K562 (cell line): ENCODE data around the gene IFIT5. TPM values are rescaled to one million over a fixed set of nuclear protein-coding genes. Genes with fewer than 3 reads are reported as not detected.

ENCODE experiments used
- ATAC-seq: fragments of 200-7000 bp; cut with Tn5 transposase; 3 replicates; pipeline ENCODE4 v1.9.1; 2020; ENCODE audit warnings: moderate library complexity
- BruUV-seq: library from RNA; stranded (reverse); fragments of 400-500 nt; replicated peaks from 2 replicates; lab custom pipeline; 2021; lab: Mats Ljungman, UMichigan
- CTCF ChIA-PET: fragments of 300-600 bp; formaldehyde crosslinking; extraction: SDS; loops from one replicate; lab custom pipeline; 2021; ENCODE audit warnings: low intra/inter-chr PET ratio; lab: Yijun Ruan, JAX
- POLR2A ChIA-PET: fragments of 300-600, 350-650 bp; sonication (Branson Sonifier 250); formaldehyde crosslinking; extraction: SDS; loops from one replicate; lab custom pipeline; 2021; ENCODE audit warnings: antibody characterized with exemption, inconsistent platforms; lab: Yijun Ruan, JAX
- DNase-seq, 4 experiments: peaks; one replicate each; pipeline versions ENCODE4 v3.0.0 to v3.0.0-alpha.2; 2011 to 2018; ENCODE audit warnings: low spot score in 3 of 4, mixed read lengths in 3 of 4; ENCODE audit errors: extremely low read depth in 1 of 4
- FAIRE-seq: peaks from 2 replicates; lab custom pipeline; 2011; peaks lifted over from hg19 to GRCh38; lab: Jason Lieb, UNC
- H2AFZ ChIP-seq: 2 replicates; pipeline ENCODE4 v1.6.0; 2011; ENCODE audit warnings: low read depth, low read length, control low read depth, inconsistent platforms
- H3K27ac ChIP-seq: fragments of 200-600 bp; 3 replicates; pipeline ENCODE4 v1.8.0; 2011; ENCODE audit warnings: low read depth, mild to moderate bottlenecking, control low read depth, inconsistent platforms, low read length, moderate library complexity, mixed read lengths; ENCODE audit errors: extremely low read depth
- H3K27me3 ChIP-seq, 2 experiments: fragments of 300-600 bp in 1 of 2; 2 replicates in 1 of 2; 3 replicates in 1 of 2; pipeline versions ENCODE4 v1.6.0 to v1.8.0; 2011; ENCODE audit warnings: inconsistent platforms in 2 of 2, low read length in 2 of 2, mild to moderate bottlenecking in 1 of 2, mixed read lengths in 1 of 2, moderate library complexity in 1 of 2; ENCODE audit not compliant: control insufficient read depth in 2 of 2, insufficient read depth in 2 of 2
- H3K36me3 ChIP-seq: fragments of 300-600 bp; 3 replicates; pipeline ENCODE4 v1.8.0; 2011; ENCODE audit warnings: mild to moderate bottlenecking, low read length, inconsistent platforms; ENCODE audit not compliant: control insufficient read depth, insufficient read depth
- H3K4me1 ChIP-seq, 2 experiments: fragments of 200-600 bp in 1 of 2; replicated peaks in 1 of 2; 2 replicates in 1 of 2; 3 replicates in 1 of 2; pipeline versions ENCODE4 v1.5.1 to v1.8.0; 2011; ENCODE audit warnings: inconsistent platforms in 2 of 2, low read length in 2 of 2, mild to moderate bottlenecking in 1 of 2, mixed read lengths in 1 of 2, moderate library complexity in 1 of 2; ENCODE audit not compliant: control insufficient read depth in 2 of 2, insufficient read depth in 2 of 2
- H3K4me2 ChIP-seq: 2 replicates; pipeline ENCODE4 v1.6.1; 2011; ENCODE audit warnings: low read length, control low read depth, inconsistent platforms, mixed read lengths; ENCODE audit not compliant: insufficient read depth
- H3K4me3 ChIP-seq: fragments of 200-600 bp; sonication (generic), shearing (Covaris generic); 2 replicates; pipeline ENCODE4 v1.5.1; 2016; ENCODE audit warnings: control low read depth, inconsistent platforms
- H3K79me2 ChIP-seq: fragments of 200-600 bp; 3 replicates; pipeline ENCODE4 v1.8.0; 2011; ENCODE audit warnings: low read length, inconsistent platforms; ENCODE audit not compliant: control insufficient read depth, insufficient read depth
- H3K9ac ChIP-seq, 2 experiments: 2 replicates each; pipeline versions ENCODE4 v1.6.0 to v1.6.1; 2011; ENCODE audit warnings: low read depth in 2 of 2, low read length in 2 of 2, control low read depth in 1 of 2, inconsistent platforms in 1 of 2, mild to moderate bottlenecking in 1 of 2, mixed read lengths in 1 of 2; ENCODE audit not compliant: insufficient read depth in 1 of 2
- H3K9me1 ChIP-seq: one replicate; pipeline ENCODE4 v1.6.0; 2011; ENCODE audit warnings: inconsistent platforms, mild to moderate bottlenecking, low read length, moderate library complexity; ENCODE audit not compliant: control insufficient read depth, insufficient read depth
- H3K9me3 ChIP-seq: replicated peaks from 2 replicates; pipeline ENCODE4 v1.5.1; 2011; ENCODE audit warnings: low read depth, low read length, inconsistent platforms; ENCODE audit not compliant: control insufficient read depth, insufficient read depth
- H4K20me1 ChIP-seq: replicated peaks from 2 replicates; pipeline ENCODE4 v1.6.1; 2011; ENCODE audit warnings: low read length, inconsistent platforms, mixed read lengths; ENCODE audit not compliant: control insufficient read depth, insufficient read depth
- CBFA2T2 ChIP-seq: fragments of 450-650 bp; conservative IDR thresholded peaks from 2 replicates; pipeline ENCODE4 v1.6.1; 2017; ENCODE audit warnings: mild to moderate bottlenecking
- EGR1 ChIP-seq: fragments of 450-650 bp; conservative IDR thresholded peaks from 2 replicates; pipeline ENCODE4 v1.6.1; 2017; ENCODE audit warnings: mild to moderate bottlenecking
- GTF2F1 ChIP-seq: IDR thresholded peaks from 2 replicates; pipeline ENCODE4 v1.6.1; 2011; ENCODE audit warnings: low read depth, low read length, improper control_type of control experiment
- KLF1 ChIP-seq: fragments of 450-650 bp; IDR thresholded peaks from 2 replicates; pipeline ENCODE4 v1.6.1; 2016; ENCODE audit warnings: missing genetic modification characterization, missing compliant biosample characterization
- KLF6 ChIP-seq: fragments of 250-450 bp; sonication (Bioruptor Pico); IDR thresholded peaks from 2 replicates; pipeline ENCODE4 v1.4.0; 2020; ENCODE audit warnings: mild to moderate bottlenecking, moderate library complexity, borderline replicate concordance
- POLR2AphosphoS2 ChIP-seq: IDR thresholded peaks from 2 replicates; pipeline ENCODE4 v1.6.1; 2012; ENCODE audit warnings: low read length, improper control_type of control experiment
- SMARCA5 ChIP-seq: fragments of 450-650 bp; IDR thresholded peaks from 2 replicates; pipeline ENCODE4 v1.6.1; 2016
- SMC3 ChIP-seq: conservative IDR thresholded peaks from 2 replicates; pipeline ENCODE4 v1.6.1; 2011; ENCODE audit warnings: low read depth, low read length, improper control_type of control experiment; ENCODE audit not compliant: insufficient read depth
- SOX6 ChIP-seq: fragments of 450-650 bp; IDR thresholded peaks from 2 replicates; pipeline ENCODE4 v1.6.1; 2014; ENCODE audit warnings: mild to moderate bottlenecking
- SP2 ChIP-seq: IDR thresholded peaks from 2 replicates; pipeline ENCODE4 v1.6.1; 2011; ENCODE audit warnings: mild to moderate bottlenecking, low read depth, low read length, moderate library complexity; ENCODE audit not compliant: poor library complexity, severe bottlenecking; ENCODE audit errors: extremely low read depth
- SREBF2 ChIP-seq: sonication (generic); formaldehyde crosslinking; IDR thresholded peaks from 2 replicates; pipeline ENCODE4 v1.4.0; 2020; ENCODE audit warnings: mild to moderate bottlenecking, missing genetic modification reagents
- TAF1 ChIP-seq: IDR thresholded peaks from 2 replicates; pipeline ENCODE4 v1.6.1; 2011; ENCODE audit warnings: mild to moderate bottlenecking, low read length, moderate library complexity; ENCODE audit not compliant: insufficient read depth, control insufficient read depth, severe bottlenecking; ENCODE audit errors: extremely low read depth
- TAF9B ChIP-seq: fragments of 450-650 bp; IDR thresholded peaks from 2 replicates; pipeline ENCODE4 v1.6.1; 2018; ENCODE audit warnings: mild to moderate bottlenecking; ENCODE audit not compliant: partially characterized antibody
- ZBTB17 ChIP-seq: fragments of 450-650 bp; formaldehyde crosslinking; IDR thresholded peaks from 2 replicates; pipeline ENCODE4 v1.4.0; 2020; ENCODE audit warnings: mild to moderate bottlenecking
- ZNF121 ChIP-seq: sonication (generic); formaldehyde crosslinking; conservative IDR thresholded peaks from 2 replicates; pipeline ENCODE4 v1.8.0; 2022; ENCODE audit warnings: missing genetic modification reagents
- ZNF174 ChIP-seq: fragments of 250-450 bp; sonication (Bioruptor Pico); IDR thresholded peaks from 2 replicates; pipeline ENCODE4 v1.4.0; 2020; ENCODE audit warnings: mild to moderate bottlenecking
- ZSCAN29 ChIP-seq: fragments of 450-650 bp; IDR thresholded peaks from 2 replicates; pipeline ENCODE4 v1.6.1; 2017
- WGBS: fragments of 100-300 bp; shearing (Covaris generic); methylation state at CpG from one replicate; pipeline ENCODE4 v1.1.6; 2016; ENCODE audit warnings: low coverage, mixed read lengths; ENCODE audit not compliant: insufficient coverage; ENCODE audit errors: missing lambda C conversion rate; 5-methylcytosine and 5-hydroxymethylcytosine counted together
- in situ Hi-C: fragments of 300-500 bp; cut with MboI; formaldehyde crosslinking; loops from 4 replicates; pipeline ENCODE4 v1.15.0; 2018; ENCODE audit warnings: inconsistent platforms, mixed read lengths
- intact Hi-C: fragments of 100-400 bp; cut with micrococcal nuclease; formaldehyde crosslinking; loops from 2 replicates; pipeline ENCODE4 v1.14.2; 2022
- polyA plus RNA-seq, 8 experiments: library from polyadenylated mRNA; depleted of rRNA in 4 of 8; stranded (reverse) in 5 of 8; unstranded in 3 of 8; fragments of >200 nt; fragmentation: Nextera tagmentation in 2 of 8; fragmentation: Illumina TruSeq in 1 of 8; extraction: Ambion mirVana in 2 of 8; extraction: Trizol in 1 of 8; gene quantifications; 2 replicates each; pipeline versions ENCODE4 v1.2.1 to v1.2.3, GENCODE V29; 2011 to 2014; ENCODE audit warnings: inconsistent platforms in 1 of 8, missing spikeins in 1 of 8
- total RNA-seq, 7 experiments: library from RNA; depleted of rRNA in 6 of 7; stranded (reverse); fragments of >200 nt in 6 of 7; fragmentation: Illumina TruSeq in 2 of 7; extraction: Trizol in 2 of 7; gene quantifications; 2 replicates each; pipeline versions ENCODE4 v1.2.1 to v1.2.3, GENCODE V29; 2011 to 2021; ENCODE audit warnings: low replicate concordance in 1 of 7
- TF ChIP-seq, protein P1 (sequence below): sonication (generic); formaldehyde crosslinking; IDR thresholded peaks from 2 replicates; pipeline ENCODE4 v1.8.0; 2022; ENCODE audit warnings: mild to moderate bottlenecking, missing genetic modification reagents
- TF ChIP-seq, protein P2 (sequence below), 2 experiments: fragments of 450-650 bp in 1 of 2; sonication (generic) in 1 of 2; formaldehyde crosslinking in 1 of 2; IDR thresholded peaks in 1 of 2; conservative IDR thresholded peaks in 1 of 2; 2 replicates each; pipeline versions ENCODE4 v1.6.1 to v1.8.1; 2016 to 2023; ENCODE audit warnings: mild to moderate bottlenecking in 2 of 2, moderate library complexity in 2 of 2, inconsistent platforms in 1 of 2, missing genetic modification reagents in 1 of 2
- TF ChIP-seq, protein P3 (sequence below): fragments of 250-450 bp; sonication (Bioruptor Pico); IDR thresholded peaks from 2 replicates; pipeline ENCODE4 v1.8.0; 2021; ENCODE audit warnings: moderate library complexity, mild to moderate bottlenecking, inconsistent platforms

The IFIT5 gene
- total and polyA plus RNA-seq, 9 of the 15 experiments (the other 6 are each of a cell fraction or from before 2014, with no cell fraction given), result 0.04 to 0.11 (median 0.06) TPM; not detected in 5

DNA sequence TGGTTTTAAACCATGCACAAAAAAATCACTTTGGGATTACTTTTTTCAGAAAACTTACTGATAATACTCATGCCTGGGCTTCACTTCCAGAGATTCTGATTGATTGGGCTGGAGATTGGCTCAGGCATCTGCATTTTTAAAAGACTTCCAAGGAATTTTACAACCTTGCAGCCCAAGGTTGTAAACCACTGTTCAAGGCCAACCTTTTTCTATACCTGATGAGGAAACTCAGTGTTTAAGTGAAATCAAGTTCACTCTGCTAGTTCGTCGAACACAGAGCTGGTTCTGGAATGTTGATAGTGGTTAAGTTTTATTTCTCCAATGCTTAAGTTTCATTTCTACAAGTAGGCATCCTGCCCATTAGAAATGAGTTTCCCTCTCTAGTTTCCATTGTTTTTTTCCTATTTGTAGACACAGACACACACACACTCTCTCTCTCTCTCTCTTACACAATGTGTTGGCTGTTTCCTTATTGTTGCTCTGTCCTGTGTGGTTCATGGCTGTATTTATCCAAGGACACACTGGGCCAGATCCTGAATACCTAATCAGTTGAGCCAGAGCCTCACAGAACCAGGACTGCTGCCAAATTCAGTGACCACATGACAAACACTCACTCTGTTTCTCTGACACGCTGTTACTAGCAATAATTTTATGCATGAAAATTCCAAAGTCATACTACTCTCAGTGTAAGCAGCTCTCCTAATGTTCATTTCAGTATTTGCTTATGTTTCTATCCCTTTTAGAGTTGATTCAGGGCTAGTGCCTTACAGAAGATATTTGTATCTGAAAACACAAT is 40.3 kb upstream of the IFIT5 start:
- Histone ChIP-seq H3K36me3 (no peaks in the 10 kb centered on the region), H3K27me3 (no peaks in the 10 kb centered on the region), H3K4me2 (peak overlapping the region; percentile 16; the same call in 1 of the 2 replicates), H3K4me3 (no peak overlapping the region), H2AFZ (peak overlapping the region; percentile 28; the same call in 1 of the 2 replicates), H3K27ac (peak overlapping the region; percentile 12; the same call in 2 of the 3 replicates), H3K9ac (no peak overlapping the region), H3K9me1 (no peaks in the 10 kb centered on the region), H3K79me2 (no peaks in the 10 kb centered on the region), H4K20me1 (no peaks in the 10 kb centered on the region), H3K9me3 (no peaks in the 10 kb centered on the region), H3K4me1 (peaks cover 0 to 28% of the 10 kb centered on the region in 2 experiments; a peak in 3 of 5 replicates)
- ChIA-PET POLR2A (interaction anchor here (1.1 kb wide), 1 partner anchor 11 kb away, joined by 7 read pairs; no protein-coding TSS in a partner anchor), CTCF (no interaction called here)
- 0% methylated on average over 2 of the region's 3 CpGs for WGBS
- peak in 2 of 4 experiments; percentile 36 to 71 for DNase-seq
- BruUV-seq, result no TSS peak
- in situ Hi-C loops (no loop called here), intact Hi-C loops (no loop called here)
- peak; percentile 65 for FAIRE-seq
- ATAC-seq, result peak; percentile 67
- no peak for TF ChIP-seq SMARCA5
- no peak for TF ChIP-seq ZNF174 (CRISPR knock-in tag)
- no peak for TF ChIP-seq GTF2F1
- TF ChIP-seq POLR2AphosphoS2, result no peak
- no peak for TF ChIP-seq KLF1 (tag)
- TF ChIP-seq SP2, result no peak
- TF ChIP-seq EGR1, result no peak
- no peak for TF ChIP-seq ZBTB17
- no peak for TF ChIP-seq KLF6 (CRISPR knock-in tag)
- TF ChIP-seq, protein P1, sequence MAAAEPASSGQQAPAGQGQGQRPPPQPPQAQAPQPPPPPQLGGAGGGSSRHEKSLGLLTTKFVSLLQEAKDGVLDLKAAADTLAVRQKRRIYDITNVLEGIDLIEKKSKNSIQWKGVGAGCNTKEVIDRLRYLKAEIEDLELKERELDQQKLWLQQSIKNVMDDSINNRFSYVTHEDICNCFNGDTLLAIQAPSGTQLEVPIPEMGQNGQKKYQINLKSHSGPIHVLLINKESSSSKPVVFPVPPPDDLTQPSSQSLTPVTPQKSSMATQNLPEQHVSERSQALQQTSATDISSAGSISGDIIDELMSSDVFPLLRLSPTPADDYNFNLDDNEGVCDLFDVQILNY (CRISPR knock-in tag), result no peak
- TF ChIP-seq TAF1, result no peak
- TF ChIP-seq SMC3, result no peak
- TF ChIP-seq, protein P2, sequence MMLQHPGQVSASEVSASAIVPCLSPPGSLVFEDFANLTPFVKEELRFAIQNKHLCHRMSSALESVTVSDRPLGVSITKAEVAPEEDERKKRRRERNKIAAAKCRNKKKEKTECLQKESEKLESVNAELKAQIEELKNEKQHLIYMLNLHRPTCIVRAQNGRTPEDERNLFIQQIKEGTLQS (IDR thresholded peaks at IDR 0.05), result no peak
- TF ChIP-seq, protein P2 (CRISPR knock-in tag; conservative IDR thresholded peaks at IDR 0.05), result no peak
- no peak for TF ChIP-seq SREBF2
- TF ChIP-seq CBFA2T2, result peak; percentile 44
- TF ChIP-seq SOX6, result peak; percentile 84
- TF ChIP-seq ZSCAN29, result no peak
- TF ChIP-seq, protein P3, sequence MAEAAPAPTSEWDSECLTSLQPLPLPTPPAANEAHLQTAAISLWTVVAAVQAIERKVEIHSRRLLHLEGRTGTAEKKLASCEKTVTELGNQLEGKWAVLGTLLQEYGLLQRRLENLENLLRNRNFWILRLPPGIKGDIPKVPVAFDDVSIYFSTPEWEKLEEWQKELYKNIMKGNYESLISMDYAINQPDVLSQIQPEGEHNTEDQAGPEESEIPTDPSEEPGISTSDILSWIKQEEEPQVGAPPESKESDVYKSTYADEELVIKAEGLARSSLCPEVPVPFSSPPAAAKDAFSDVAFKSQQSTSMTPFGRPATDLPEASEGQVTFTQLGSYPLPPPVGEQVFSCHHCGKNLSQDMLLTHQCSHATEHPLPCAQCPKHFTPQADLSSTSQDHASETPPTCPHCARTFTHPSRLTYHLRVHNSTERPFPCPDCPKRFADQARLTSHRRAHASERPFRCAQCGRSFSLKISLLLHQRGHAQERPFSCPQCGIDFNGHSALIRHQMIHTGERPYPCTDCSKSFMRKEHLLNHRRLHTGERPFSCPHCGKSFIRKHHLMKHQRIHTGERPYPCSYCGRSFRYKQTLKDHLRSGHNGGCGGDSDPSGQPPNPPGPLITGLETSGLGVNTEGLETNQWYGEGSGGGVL (CRISPR knock-in tag), result no peak
- TF ChIP-seq ZNF121 (CRISPR knock-in tag), result no peak
- TF ChIP-seq TAF9B, result no peak
